Ascending aorta (tissue), 2 donors: ENCODE results near the gene CDYL2. TPM values are rescaled to one million over a fixed set of nuclear protein-coding genes. Genes with fewer than 3 reads are reported as not detected.

Experiments used
- DNase-seq, 2 donors: peaks; one replicate each; pipeline ENCODE4 v3.0.0-alpha.2; 2019; ENCODE audit warnings: low spot score in 2 of 2
- H3K27ac ChIP-seq, 2 donors: fragments of 200-600 bp; sonication (generic); one replicate each; pipeline ENCODE4 v1.5.1; 2016 to 2017; ENCODE audit warnings: mild to moderate bottlenecking in 1 of 2
- H3K27me3 ChIP-seq: fragments of 200-600 bp; sonication (generic); one replicate; pipeline ENCODE4 v1.5.1; 2017
- H3K36me3 ChIP-seq, 2 donors: fragments of 200-600 bp; sonication (generic); one replicate each; pipeline ENCODE4 v1.5.1; 2016
- H3K4me1 ChIP-seq, 2 donors: fragments of 200-600 bp; sonication (generic); one replicate each; pipeline ENCODE4 v1.5.1; 2016 to 2017; ENCODE audit warnings: mild to moderate bottlenecking in 1 of 2
- H3K4me3 ChIP-seq, 2 donors: fragments of 200-600 bp; sonication (generic); one replicate each; pipeline ENCODE4 v1.5.1; 2016 to 2017; ENCODE audit warnings: mild to moderate bottlenecking in 1 of 2
- H3K9me3 ChIP-seq, 2 donors: fragments of 200-600 bp; sonication (generic); one replicate each; pipeline ENCODE4 v1.5.1; 2016
- CTCF ChIP-seq, 3 experiments: fragments of 200-600 bp in 2 of 3; fragments of 450-650 bp in 1 of 3; sonication (generic) in 2 of 3; IDR thresholded peaks; one replicate each; pipeline ENCODE4 v1.5.1; 2016 to 2019; ENCODE audit warnings: antibody characterized with exemption in 3 of 3, mild to moderate bottlenecking in 1 of 3, moderate library complexity in 1 of 3
- intact Hi-C: fragments of 100-400 bp; cut with DNase I; formaldehyde crosslinking; loops from one replicate; pipeline ENCODE4 v1.15.1; 2023
- total RNA-seq: library from RNA; depleted of rRNA; stranded (reverse); fragments of >200 nt; gene quantifications from one replicate; pipeline ENCODE4 v1.1.0, GENCODE V29; 2016

The CDYL2 gene
- total RNA-seq, 1 donor from 2014 or later, result 5.0 TPM

DNA sequence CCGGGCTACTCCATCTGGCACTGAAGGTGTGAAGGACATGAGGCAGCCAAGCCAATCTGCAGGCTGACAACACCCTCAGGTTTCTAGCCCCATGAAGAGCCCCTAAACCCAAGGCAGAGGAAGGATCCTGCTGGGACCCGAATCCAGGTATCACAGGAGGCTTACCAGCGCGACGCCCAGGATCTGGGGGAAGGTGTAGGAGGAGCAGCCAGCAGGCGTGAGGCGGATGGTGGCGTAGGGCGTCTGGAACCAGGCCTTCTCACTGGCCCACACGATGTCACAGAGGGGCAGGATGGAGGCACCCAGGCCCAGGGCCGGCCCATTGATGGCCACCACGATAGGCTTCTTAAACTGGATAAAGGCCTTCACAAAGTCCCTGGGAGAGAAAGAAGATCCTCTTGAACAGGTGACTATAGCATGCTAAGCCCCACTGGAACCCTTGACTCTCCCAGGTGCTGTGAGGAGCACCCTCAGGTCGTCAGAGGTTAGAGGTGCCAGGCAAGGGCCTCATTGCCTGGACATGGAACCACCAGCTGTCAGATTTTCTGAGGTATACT, 191.9 kb downstream of the CDYL2 start:
- intact Hi-C loops, result no loop called here
- DNase-seq, result no peak

DNA sequence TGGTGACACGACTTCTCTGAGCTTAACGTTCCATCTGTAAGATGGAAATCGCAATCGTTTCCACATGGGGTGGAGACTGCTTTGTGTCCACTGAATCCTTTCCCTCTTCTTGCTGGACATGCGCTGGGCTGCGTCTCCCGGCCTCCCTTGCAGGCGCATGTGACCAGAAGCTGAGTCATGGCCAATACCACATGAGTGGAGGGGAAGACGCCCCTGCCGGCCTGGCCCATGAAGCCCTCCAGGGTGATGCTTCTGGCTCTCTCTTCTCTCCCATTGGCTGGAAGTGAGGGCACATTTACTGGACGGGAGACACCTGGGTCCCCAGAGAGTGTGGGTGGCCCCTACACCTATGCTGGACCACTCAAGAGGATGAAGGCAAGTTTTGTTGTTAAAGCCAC, 192.5 kb downstream of the CDYL2 start:
- no peak for DNase-seq
- Histone ChIP-seq H3K27me3 (no peaks in the 10 kb centered on the region), H3K4me3 (no peak overlapping the region)

More for the DNA sequence above, 191.9 kb downstream of the CDYL2 start:
- no peaks in the 10 kb centered on the region for H3K27me3 ChIP-seq
- no peak overlapping the region for H3K27ac ChIP-seq
- H3K4me3 ChIP-seq, result no peak overlapping the region
- H3K9me3 ChIP-seq, result no peaks in the 10 kb centered on the region
- TF ChIP-seq CTCF (IDR thresholded peaks at IDR 0.05), result no peak
- no peaks in the 10 kb centered on the region for H3K36me3 ChIP-seq
- H3K4me1 ChIP-seq, result no peaks in the 10 kb centered on the region

DNA sequence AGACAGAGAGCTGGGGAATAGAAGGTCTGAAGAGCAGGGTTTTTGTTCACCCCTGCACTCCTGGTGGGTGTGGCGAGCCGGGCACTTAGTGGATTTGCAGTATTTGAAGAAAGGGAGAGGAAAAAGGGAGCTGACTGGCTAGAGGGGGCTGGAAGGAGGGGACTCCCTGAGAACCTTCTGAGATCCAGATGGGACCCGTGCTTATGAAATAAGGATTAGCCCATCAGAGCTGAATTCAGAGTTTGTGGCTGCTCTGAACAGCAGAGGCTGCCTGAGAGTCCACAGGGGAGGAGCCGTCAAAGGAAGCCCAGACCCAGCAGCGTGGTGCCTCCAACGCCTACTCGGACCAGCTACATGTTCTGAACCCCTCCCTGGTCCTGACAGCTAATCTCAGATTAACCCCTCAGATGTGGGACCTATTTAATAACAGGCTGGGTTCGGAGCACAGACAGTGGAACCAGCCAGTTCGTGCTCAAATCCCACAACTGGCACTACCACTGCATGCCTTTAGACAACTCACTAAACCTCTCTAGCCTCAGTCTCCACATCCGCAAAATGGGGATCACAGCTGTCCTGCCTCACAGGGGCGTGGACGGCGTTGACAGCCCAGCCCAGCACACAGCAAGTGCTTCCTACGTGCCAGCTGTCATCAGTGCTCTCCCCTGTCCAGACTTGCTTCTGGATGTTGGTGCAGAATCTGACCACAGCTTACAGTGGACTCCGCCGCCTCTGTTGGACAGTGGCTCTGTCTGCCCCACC, 193.0 kb downstream of the CDYL2 start:
- no peaks in the 10 kb centered on the region for H3K27me3 ChIP-seq
- intact Hi-C loops, result no loop called here
- TF ChIP-seq CTCF (IDR thresholded peaks at IDR 0.05), result no peak
- no peaks in the 10 kb centered on the region for H3K4me1 ChIP-seq
- H3K27ac ChIP-seq, result no peak overlapping the region
- peaks cover 0 to 3% of the 10 kb centered on the region in 2 donors for H3K36me3 ChIP-seq
- no peak overlapping the region for H3K4me3 ChIP-seq
- no peak for DNase-seq
- H3K9me3 ChIP-seq, result no peaks in the 10 kb centered on the region

More for the DNA sequence above, 192.5 kb downstream of the CDYL2 start:
- intact Hi-C loops, result no loop called here
- no peaks in the 10 kb centered on the region for H3K4me1 ChIP-seq
- H3K9me3 ChIP-seq, result no peaks in the 10 kb centered on the region
- no peak overlapping the region for H3K27ac ChIP-seq
- H3K36me3 ChIP-seq, result no peaks in the 10 kb centered on the region
- TF ChIP-seq CTCF (IDR thresholded peaks at IDR 0.05), result no peak

GRCh38 chr16:80610481-80611156, 193.8 kb downstream of the CDYL2 start:
- Histone ChIP-seq H3K27ac (no peak overlapping the region), H3K27me3 (no peaks in the 10 kb centered on the region), H3K4me1 (no peaks in the 10 kb centered on the region), H3K9me3 (no peaks in the 10 kb centered on the region), H3K36me3 (peaks cover 0 to 3% of the 10 kb centered on the region in 2 donors), H3K4me3 (no peak overlapping the region)
- intact Hi-C loops, result no loop called here
- TF ChIP-seq CTCF (IDR thresholded peaks at IDR 0.05), result no peak
- DNase-seq, result no peak

GRCh38 chr16:80608946-80609345, 195.5 kb downstream of the CDYL2 start:
- Histone ChIP-seq H3K9me3 (no peaks in the 10 kb centered on the region), H3K36me3 (peaks cover 0 to 6% of the 10 kb centered on the region in 2 donors), H3K27me3 (no peaks in the 10 kb centered on the region), H3K4me1 (no peaks in the 10 kb centered on the region), H3K4me3 (no peak overlapping the region), H3K27ac (no peak overlapping the region)
- TF ChIP-seq CTCF (IDR thresholded peaks at IDR 0.05), result no peak
- DNase-seq, result no peak
- intact Hi-C loops, result no loop called here
